ENCODE results near the gene CATSPER1.

CATSPER1 gene

GRCh38 chr11:66026017-66026529 lies at the start of gene CATSPER1:
TSS of gene CATSPER1 (minus strand) at chr11:66026479. CDS start at chr11:66026379, 100 bp downstream.
- no peak within 1 kb of the TSS for H3K4me3 Mint-ChIP-seq
- no peak within 1 kb of the TSS for H3K27ac Mint-ChIP-seq
- H3K36me3 Mint-ChIP-seq (ENCODE audit: low read depth), result no peaks in the 10 kb centered on the region
- intact Hi-C loops (cut with micrococcal nuclease), result no loop called here
- peaks cover 18% of the 10 kb centered on the region for H3K4me1 Mint-ChIP-seq (ENCODE audit: low read depth)
- H3K9me3 Mint-ChIP-seq, result no peaks in the 10 kb centered on the region
- H3K27me3 Mint-ChIP-seq, result peaks cover 35% of the 10 kb centered on the region

GRCh38 chr11:66075273-66075672 lies 49.0 kb upstream of the CATSPER1 start:
- Mint-ChIP-seq H3K27ac (no peak overlapping the region), H3K4me1 (ENCODE audit: low read depth) (peaks cover 55% of the 10 kb centered on the region), H3K9me3 (no peaks in the 10 kb centered on the region), H3K27me3 (no peaks in the 10 kb centered on the region), H3K36me3 (ENCODE audit: low read depth) (peaks cover 74% of the 10 kb centered on the region), H3K4me3 (no peak overlapping the region)
- intact Hi-C loops (cut with micrococcal nuclease), result no loop called here

- Mint-ChIP-seq H3K27ac (no peak overlapping the region), H3K4me1 (ENCODE audit: low read depth) (peaks cover 49% of the 10 kb centered on the region), H3K27me3 (no peaks in the 10 kb centered on the region), H3K9me3 (no peaks in the 10 kb centered on the region), H3K4me3 (no peak overlapping the region), H3K36me3 (ENCODE audit: low read depth) (peaks cover 76% of the 10 kb centered on the region)
- intact Hi-C loops (cut with micrococcal nuclease), result no loop called here
These were observed 47.4 kb upstream of the CATSPER1 start for GRCh38 chr11:66073669-66074068.

- Mint-ChIP-seq H3K27me3 (no peaks in the 10 kb centered on the region), H3K9me3 (no peaks in the 10 kb centered on the region), H3K4me1 (ENCODE audit: low read depth) (peaks cover 49% of the 10 kb centered on the region), H3K27ac (no peak overlapping the region), H3K4me3 (no peak overlapping the region), H3K36me3 (ENCODE audit: low read depth) (peaks cover 77% of the 10 kb centered on the region)
- intact Hi-C loops (cut with micrococcal nuclease), result no loop called here
These were observed 46.2 kb upstream of the CATSPER1 start for GRCh38 chr11:66072518-66072917.

- H3K36me3 Mint-ChIP-seq (ENCODE audit: low read depth), result peaks cover 77% of the 10 kb centered on the region
- peaks cover 50% of the 10 kb centered on the region for H3K4me1 Mint-ChIP-seq (ENCODE audit: low read depth)
- peak overlapping the region; percentile 2 for H3K4me3 Mint-ChIP-seq
- no peaks in the 10 kb centered on the region for H3K9me3 Mint-ChIP-seq
- intact Hi-C loops (cut with micrococcal nuclease), result no loop called here
- H3K27ac Mint-ChIP-seq, result no peak overlapping the region
- H3K27me3 Mint-ChIP-seq, result no peaks in the 10 kb centered on the region
These were observed 45.8 kb upstream of the CATSPER1 start for GRCh38 chr11:66072081-66072480.

DNA sequence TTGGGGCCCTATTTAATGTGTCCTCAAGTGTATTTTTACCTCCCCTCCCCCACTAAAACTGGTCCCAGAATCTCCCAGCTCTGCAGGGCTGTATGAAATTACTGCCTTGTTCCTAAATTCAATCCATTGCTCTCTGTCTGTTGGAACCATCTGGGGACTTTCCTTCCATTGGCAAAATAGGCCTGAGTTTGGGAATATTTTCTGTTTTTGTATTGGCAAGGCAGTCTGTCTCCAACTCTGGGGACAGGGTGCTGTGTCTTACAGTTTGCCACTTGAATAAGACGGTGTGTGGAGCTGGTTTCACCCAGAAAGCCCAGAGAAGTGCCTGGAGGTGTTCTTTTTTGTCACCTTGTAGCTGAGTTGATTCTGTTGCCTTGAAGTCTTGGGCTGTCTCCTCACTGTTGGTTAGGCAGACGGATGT lies 45.1 kb upstream of the CATSPER1 start:
- Mint-ChIP-seq H3K4me3 (peak overlapping the region; percentile 89), H3K27ac (peak overlapping the region; percentile 83), H3K27me3 (no peaks in the 10 kb centered on the region), H3K36me3 (ENCODE audit: low read depth) (peaks cover 80% of the 10 kb centered on the region), H3K9me3 (no peaks in the 10 kb centered on the region), H3K4me1 (ENCODE audit: low read depth) (peaks cover 57% of the 10 kb centered on the region)
- intact Hi-C loops (cut with micrococcal nuclease), result no loop called here

GRCh38 chr11:66070604-66071380 lies 44.5 kb upstream of the CATSPER1 start:
- Mint-ChIP-seq H3K27me3 (no peaks in the 10 kb centered on the region), H3K4me3 (peak overlapping the region; percentile 89), H3K4me1 (ENCODE audit: low read depth) (peaks cover 63% of the 10 kb centered on the region), H3K36me3 (ENCODE audit: low read depth) (peaks cover 80% of the 10 kb centered on the region), H3K27ac (peak overlapping the region; percentile 83), H3K9me3 (no peaks in the 10 kb centered on the region)
- intact Hi-C loops (cut with micrococcal nuclease), result no loop called here

GRCh38 chr11:66069715-66070603 lies 43.7 kb upstream of the CATSPER1 start, which contains the start of gene PACS1:
TSS of gene PACS1 (plus strand) at chr11:66070272. CDS start at chr11:66070487, 215 bp downstream.
- H3K4me3 Mint-ChIP-seq, result peak within 1 kb of the TSS; percentile 89
- peak within 1 kb of the TSS; percentile 96 for H3K27ac Mint-ChIP-seq
- intact Hi-C loops (cut with micrococcal nuclease), result loop anchor here (2.0 to 10.0 kb wide), 3 partner anchors 57 to 65 kb away; partner anchors contain the start of genes BANF1 and EIF1AD
- H3K4me1 Mint-ChIP-seq (ENCODE audit: low read depth), result peaks cover 63% of the 10 kb centered on the region
- peaks cover 82% of the 10 kb centered on the region for H3K36me3 Mint-ChIP-seq (ENCODE audit: low read depth)
- H3K9me3 Mint-ChIP-seq, result no peaks in the 10 kb centered on the region
- no peaks in the 10 kb centered on the region for H3K27me3 Mint-ChIP-seq

DNA sequence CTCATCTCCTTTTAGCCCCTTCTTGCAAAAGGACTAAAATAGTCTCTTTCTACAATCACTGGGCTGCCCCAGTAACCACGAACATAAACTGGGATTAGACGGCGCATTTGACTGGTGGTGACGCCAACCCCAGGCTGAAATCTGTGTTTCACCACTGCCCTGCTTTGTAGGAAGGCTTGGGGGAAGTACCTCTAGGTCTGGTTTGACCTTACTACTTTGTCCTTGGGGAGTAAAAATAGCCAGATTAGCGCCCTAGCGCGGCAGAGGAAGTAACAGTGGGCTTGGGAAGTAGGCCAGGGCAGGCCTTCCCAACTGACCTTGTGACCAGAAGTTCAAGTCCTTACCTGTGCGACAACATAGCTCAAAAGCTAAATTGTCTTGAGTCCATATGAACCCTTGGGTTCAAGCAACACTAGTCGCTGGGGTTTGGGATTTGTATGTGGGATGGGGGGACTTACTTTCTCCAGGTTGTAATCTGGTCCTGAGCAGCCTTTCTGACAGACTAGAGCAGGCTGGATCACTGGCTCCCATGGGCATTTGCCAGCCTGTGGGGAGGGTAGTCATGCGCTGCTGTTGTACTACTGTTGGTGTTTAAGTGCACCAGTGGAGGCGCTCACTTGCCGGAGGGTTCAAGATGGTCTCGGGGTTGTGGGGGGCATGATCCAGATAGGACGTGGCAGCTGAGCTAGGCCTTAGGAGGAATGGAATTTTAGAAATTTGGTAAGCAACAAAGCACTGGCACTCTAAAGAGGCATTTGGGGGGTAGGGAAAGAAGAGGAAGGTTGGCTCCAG lies 42.8 kb upstream of the CATSPER1 start:
- Mint-ChIP-seq H3K27me3 (no peaks in the 10 kb centered on the region), H3K9me3 (no peaks in the 10 kb centered on the region), H3K27ac (peak overlapping the region; percentile 96), H3K4me1 (ENCODE audit: low read depth) (peaks cover 64% of the 10 kb centered on the region), H3K4me3 (peak overlapping the region; percentile 76), H3K36me3 (ENCODE audit: low read depth) (peaks cover 82% of the 10 kb centered on the region)
- intact Hi-C loops (cut with micrococcal nuclease), result loop anchor here (2.0 to 10.0 kb wide), 3 partner anchors 58 to 66 kb away; partner anchors contain the start of genes BANF1 and EIF1AD

DNA sequence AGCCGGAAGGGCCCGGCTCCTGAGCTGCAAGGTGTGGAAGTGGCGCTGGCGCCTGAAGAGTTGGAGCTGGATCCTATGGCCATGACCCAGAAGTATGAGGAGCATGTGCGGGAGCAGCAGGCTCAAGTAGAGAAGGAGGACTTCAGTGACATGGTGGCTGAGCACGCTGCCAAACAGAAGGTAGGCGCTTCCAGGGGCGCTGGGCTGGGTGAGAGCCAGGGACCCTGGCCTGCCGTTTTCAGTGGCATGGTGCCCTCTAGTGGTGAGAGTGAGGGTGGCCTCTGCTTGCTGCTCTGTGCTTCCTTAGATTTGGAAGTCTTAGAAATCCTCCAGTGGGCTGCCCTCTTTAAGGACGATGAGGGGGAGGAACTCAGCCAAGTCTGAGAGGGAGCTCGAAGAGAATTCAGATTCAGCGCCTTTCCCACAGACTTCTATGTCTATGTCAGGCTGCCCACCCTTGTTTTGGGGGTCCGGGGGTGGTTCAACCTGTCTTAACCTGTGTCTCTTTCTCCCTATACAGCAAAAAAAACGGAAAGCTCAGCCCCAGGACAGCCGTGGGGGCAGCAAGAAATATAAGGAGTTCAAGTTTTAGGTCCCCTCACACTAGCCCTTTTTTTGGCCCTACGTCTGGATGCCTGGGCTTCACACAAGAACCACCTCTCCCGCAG lies 42.0 kb upstream of the CATSPER1 start:
- H3K9me3 Mint-ChIP-seq, result no peaks in the 10 kb centered on the region
- no peaks in the 10 kb centered on the region for H3K27me3 Mint-ChIP-seq
- H3K27ac Mint-ChIP-seq, result peak overlapping the region; percentile 96
- peak overlapping the region; percentile 76 for H3K4me3 Mint-ChIP-seq
- intact Hi-C loops (cut with micrococcal nuclease), result loop anchor here (2.0 to 10.0 kb wide), 3 partner anchors 59 to 67 kb away; partner anchors contain the start of genes BANF1 and EIF1AD
- H3K36me3 Mint-ChIP-seq (ENCODE audit: low read depth), result peaks cover 84% of the 10 kb centered on the region
- peaks cover 72% of the 10 kb centered on the region for H3K4me1 Mint-ChIP-seq (ENCODE audit: low read depth)

DNA sequence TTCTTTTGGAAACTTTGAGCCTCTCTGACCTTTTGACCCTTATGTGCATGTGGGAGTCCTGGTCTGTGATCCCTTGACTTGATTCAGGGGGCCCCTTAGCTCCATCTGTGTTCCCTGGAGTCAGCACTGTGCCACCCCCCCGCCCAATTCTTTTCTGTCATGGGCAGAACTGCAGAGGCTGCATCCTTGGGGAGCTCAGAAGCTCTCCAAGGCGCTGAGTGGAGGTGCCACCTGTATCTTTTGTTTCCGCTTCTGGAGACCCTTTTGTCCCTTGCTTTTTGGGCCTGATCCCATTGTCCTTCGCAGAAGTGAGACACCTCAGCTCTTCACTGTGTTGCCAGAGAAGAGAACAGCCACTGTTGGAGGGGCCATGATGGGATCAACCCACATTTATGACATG lies 41.4 kb upstream of the CATSPER1 start:
- no peak overlapping the region for H3K4me3 Mint-ChIP-seq
- H3K4me1 Mint-ChIP-seq (ENCODE audit: low read depth), result peaks cover 73% of the 10 kb centered on the region
- peaks cover 84% of the 10 kb centered on the region for H3K36me3 Mint-ChIP-seq (ENCODE audit: low read depth)
- no peaks in the 10 kb centered on the region for H3K27me3 Mint-ChIP-seq
- H3K9me3 Mint-ChIP-seq, result no peaks in the 10 kb centered on the region
- intact Hi-C loops (cut with micrococcal nuclease), result loop anchor here (2.0 to 10.0 kb wide), 3 partner anchors 59 to 67 kb away; partner anchors contain the start of genes BANF1 and EIF1AD
- peak overlapping the region; percentile 96 for H3K27ac Mint-ChIP-seq

DNA sequence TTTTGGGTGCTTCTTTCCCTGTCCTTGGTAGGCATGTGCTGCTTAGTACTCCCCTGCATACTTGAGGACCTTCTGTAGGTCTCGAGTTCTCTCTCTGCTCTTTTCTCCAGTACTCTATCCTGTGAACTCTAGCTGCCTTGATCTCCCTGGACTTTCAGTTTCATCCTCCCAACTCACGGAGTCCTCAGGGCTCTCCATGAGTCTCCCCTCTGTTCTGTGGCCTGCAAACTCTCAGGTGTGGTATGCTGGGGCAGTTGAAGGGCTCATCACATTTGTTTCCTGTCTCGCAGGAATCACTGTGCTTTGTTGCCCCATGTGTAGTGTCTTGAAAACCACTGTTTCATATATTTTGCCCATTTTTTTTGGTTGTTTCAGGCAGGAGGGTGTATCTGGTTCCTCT lies 40.5 kb upstream of the CATSPER1 start:
- Mint-ChIP-seq H3K27me3 (no peaks in the 10 kb centered on the region), H3K4me1 (ENCODE audit: low read depth) (peaks cover 65% of the 10 kb centered on the region), H3K36me3 (ENCODE audit: low read depth) (peaks cover 87% of the 10 kb centered on the region), H3K27ac (peak overlapping the region; percentile 92), H3K9me3 (no peaks in the 10 kb centered on the region), H3K4me3 (peak overlapping the region; percentile 58)
- intact Hi-C loops (cut with micrococcal nuclease), result loop anchor here (10.0 kb wide), 1 partner anchor 62 kb away; the partner anchor contains the start of genes BANF1 and EIF1AD

Measured in dendritic cell treated with granulocyte-macrophage colony-stimulating factor and Interleukin-4, amounts not matched to agents 40 ng/mL and 50 ng/mL, for 4 days (primary cell).